Measurements from ENCODE around the gene UST.
A peak's percentile ranks its signal among the peaks of the same experiment; 100 is the strongest.

The UST gene

DNA sequence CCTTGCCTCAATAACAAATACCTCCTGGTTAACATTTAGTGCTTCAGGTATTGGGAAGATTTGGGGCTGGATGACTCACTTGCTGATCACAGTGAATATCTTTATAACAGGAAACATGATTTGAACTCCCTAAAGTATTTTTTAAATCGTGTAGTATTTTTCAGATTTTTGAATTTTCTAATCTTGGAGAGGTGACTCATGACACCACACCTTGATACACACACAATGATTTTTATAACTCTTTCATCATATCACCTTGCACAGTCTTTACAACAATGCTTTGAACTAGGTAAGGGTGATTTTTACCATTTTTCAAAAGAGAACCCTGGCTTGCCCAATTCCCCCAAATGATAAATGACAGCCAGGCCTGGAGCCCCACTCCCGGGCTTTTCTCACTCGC, 273.5 kb downstream of the UST start:
- DNase-seq (ENCODE audit: low read depth): no peak
- H3K4me3 ChIP-seq (ENCODE audit: low read depth, low read length): no peak overlapping the region
- TF ChIP-seq, protein P1, sequence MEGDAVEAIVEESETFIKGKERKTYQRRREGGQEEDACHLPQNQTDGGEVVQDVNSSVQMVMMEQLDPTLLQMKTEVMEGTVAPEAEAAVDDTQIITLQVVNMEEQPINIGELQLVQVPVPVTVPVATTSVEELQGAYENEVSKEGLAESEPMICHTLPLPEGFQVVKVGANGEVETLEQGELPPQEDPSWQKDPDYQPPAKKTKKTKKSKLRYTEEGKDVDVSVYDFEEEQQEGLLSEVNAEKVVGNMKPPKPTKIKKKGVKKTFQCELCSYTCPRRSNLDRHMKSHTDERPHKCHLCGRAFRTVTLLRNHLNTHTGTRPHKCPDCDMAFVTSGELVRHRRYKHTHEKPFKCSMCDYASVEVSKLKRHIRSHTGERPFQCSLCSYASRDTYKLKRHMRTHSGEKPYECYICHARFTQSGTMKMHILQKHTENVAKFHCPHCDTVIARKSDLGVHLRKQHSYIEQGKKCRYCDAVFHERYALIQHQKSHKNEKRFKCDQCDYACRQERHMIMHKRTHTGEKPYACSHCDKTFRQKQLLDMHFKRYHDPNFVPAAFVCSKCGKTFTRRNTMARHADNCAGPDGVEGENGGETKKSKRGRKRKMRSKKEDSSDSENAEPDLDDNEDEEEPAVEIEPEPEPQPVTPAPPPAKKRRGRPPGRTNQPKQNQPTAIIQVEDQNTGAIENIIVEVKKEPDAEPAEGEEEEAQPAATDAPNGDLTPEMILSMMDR (IDR thresholded peaks at IDR 0.05; ENCODE audit: low read depth, low read length, missing control alignments): no peak

GRCh38 chr6:149024361-149024760, 277.5 kb downstream of the UST start:
- TF ChIP-seq, protein P1 (IDR thresholded peaks at IDR 0.05; ENCODE audit: low read depth, low read length, missing control alignments): no peak
- no peak for DNase-seq (ENCODE audit: low read depth)
- H3K4me3 ChIP-seq (ENCODE audit: low read depth, low read length): no peak overlapping the region

DNA sequence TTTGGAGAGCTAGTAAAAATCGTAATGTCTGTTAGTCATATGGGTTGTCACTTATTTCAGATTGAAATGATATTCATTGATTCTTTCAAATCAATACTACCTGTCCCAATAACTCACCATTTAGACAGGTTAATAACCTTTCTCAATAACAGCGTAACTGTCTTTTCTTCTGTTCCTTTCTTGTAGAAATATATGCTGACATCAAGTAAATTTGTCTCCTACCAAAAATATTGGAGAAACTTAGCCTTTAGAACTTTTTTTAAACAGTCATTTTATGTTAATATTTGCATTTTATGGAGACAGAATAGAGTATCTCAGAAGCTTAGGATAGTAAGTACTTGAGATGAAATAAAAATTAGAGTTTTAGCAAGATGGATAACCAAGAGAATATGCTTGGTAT, 278.2 kb downstream of the UST start:
- H3K4me3 ChIP-seq (ENCODE audit: low read depth, low read length): no peak overlapping the region
- DNase-seq (ENCODE audit: low read depth): no peak
- TF ChIP-seq, protein P1 (IDR thresholded peaks at IDR 0.05; ENCODE audit: low read depth, low read length, missing control alignments): no peak

DNA sequence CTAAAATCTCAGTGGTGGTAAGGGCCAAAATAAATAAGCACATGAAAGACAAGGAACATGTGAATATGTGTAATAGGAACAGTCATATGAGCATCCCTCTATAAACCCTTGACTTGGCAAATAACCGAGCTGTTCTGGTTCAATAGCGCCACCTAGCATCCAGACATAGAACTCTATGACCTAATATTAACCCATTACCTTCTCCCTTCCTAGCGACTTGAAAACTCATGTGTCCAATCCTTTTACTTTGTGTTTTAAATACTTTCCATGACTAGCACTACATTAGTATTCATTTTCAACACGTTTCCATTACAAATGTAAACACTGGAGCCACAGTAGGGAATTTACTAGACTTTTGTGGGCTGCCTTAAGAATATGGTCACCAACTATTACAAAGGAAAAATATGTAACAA, 279.7 kb downstream of the UST start:
- TF ChIP-seq, protein P1 (IDR thresholded peaks at IDR 0.05; ENCODE audit: low read depth, low read length, missing control alignments): peak; percentile 46
- no peak overlapping the region for H3K4me3 ChIP-seq (ENCODE audit: low read depth, low read length)
- no peak for DNase-seq (ENCODE audit: low read depth)

- TF ChIP-seq, protein P1 (IDR thresholded peaks at IDR 0.05; ENCODE audit: low read depth, low read length, missing control alignments): no peak
- no peak for DNase-seq (ENCODE audit: low read depth)
- H3K4me3 ChIP-seq (ENCODE audit: low read depth, low read length): no peak overlapping the region
These were observed 280.7 kb downstream of the UST start for GRCh38 chr6:149027484-149027883.

GRCh38 chr6:149028767-149029405, 282.1 kb downstream of the UST start:
- peak; percentile 92 for DNase-seq (ENCODE audit: low read depth)
- TF ChIP-seq, protein P1 (IDR thresholded peaks at IDR 0.05; ENCODE audit: low read depth, low read length, missing control alignments): peak; percentile 40
- H3K4me3 ChIP-seq (ENCODE audit: low read depth, low read length): no peak overlapping the region

GRCh38 chr6:149031201-149031858, 284.5 kb downstream of the UST start:
- peak overlapping the region; percentile 67 for H3K4me3 ChIP-seq (ENCODE audit: low read depth, low read length)
- TF ChIP-seq, protein P1 (IDR thresholded peaks at IDR 0.05; ENCODE audit: low read depth, low read length, missing control alignments): no peak
- no peak for DNase-seq (ENCODE audit: low read depth)
